KOPT-K1 (cell line): ENCODE measurements around the gene ULK2.
"Not testable (repeated sequence)": the region's sequence is repeated elsewhere in the genome, so short reads cannot be mapped to it uniquely, and the experiment has no call there.

Source experiments
- H3K27ac ChIP-seq: fragments of 200-600 bp; sonication (generic); 2 replicates; pipeline ENCODE4 v1.5.1; 2016; ENCODE audit warnings: antibody characterized with exemption, mild to moderate bottlenecking, low read depth, low read length; ENCODE audit not compliant: poor library complexity, severe bottlenecking
- H3K36me3 ChIP-seq: fragments of 200-600 bp; sonication (generic); 2 replicates; pipeline ENCODE4 v1.5.1; 2017; ENCODE audit warnings: antibody characterized with exemption, mild to moderate bottlenecking, low read length, moderate library complexity; ENCODE audit not compliant: insufficient read depth
- H3K9me3 ChIP-seq: fragments of 200-600 bp; sonication (generic); 2 replicates; pipeline ENCODE4 v1.5.1; 2017; ENCODE audit warnings: antibody characterized with exemption, low read length, mild to moderate bottlenecking; ENCODE audit not compliant: insufficient read depth, poor library complexity, severe bottlenecking

The ULK2 gene

GRCh38 chr17:19867329-19868078 is at the start of gene ULK2:
Gene ULK2 (minus strand): TSS chr17:19867936. CDS start chr17:19867417, 519 bp downstream.
- Histone ChIP-seq H3K27ac (no peak within 1 kb of the TSS), H3K9me3 (peaks cover 17% of the 10 kb centered on the region), H3K36me3 (no peaks in the 10 kb centered on the region)

DNA sequence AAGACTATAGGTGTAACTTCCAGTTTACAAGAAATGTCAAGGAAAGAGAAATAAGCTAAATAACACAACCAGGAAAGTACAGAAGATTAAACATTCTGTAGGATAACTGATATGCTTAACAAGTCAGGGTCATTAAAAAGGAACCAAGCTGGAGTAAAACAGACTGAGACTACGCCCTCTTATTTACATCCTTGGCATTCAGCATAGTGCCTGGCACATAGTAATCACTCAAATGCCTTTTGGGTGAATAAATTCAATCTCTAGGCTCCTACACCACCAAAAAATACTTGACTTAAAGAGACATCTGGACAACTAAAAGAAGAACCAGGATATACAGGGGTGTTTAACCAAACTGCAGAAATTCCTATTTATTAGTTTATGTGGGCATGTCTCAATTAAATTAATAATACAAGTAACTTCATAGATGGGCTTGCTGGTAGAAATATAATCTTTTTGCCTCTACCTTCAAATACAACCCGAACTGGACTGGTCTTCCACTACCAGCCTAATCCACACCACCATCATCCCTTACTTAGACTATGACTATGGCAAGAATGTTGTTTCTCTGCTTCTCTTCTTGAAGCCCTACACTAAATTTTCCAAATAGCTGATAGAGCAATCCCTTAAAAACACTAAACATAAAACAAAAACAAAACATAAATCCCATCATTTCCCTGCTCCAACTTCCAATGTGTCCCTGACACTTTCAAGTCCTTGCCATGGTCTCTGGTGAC is 47.7 kb upstream of the ULK2 start:
- H3K9me3 ChIP-seq: no peaks in the 10 kb centered on the region
- H3K27ac ChIP-seq: no peak overlapping the region
- H3K36me3 ChIP-seq: peaks cover 97% of the 10 kb centered on the region

DNA sequence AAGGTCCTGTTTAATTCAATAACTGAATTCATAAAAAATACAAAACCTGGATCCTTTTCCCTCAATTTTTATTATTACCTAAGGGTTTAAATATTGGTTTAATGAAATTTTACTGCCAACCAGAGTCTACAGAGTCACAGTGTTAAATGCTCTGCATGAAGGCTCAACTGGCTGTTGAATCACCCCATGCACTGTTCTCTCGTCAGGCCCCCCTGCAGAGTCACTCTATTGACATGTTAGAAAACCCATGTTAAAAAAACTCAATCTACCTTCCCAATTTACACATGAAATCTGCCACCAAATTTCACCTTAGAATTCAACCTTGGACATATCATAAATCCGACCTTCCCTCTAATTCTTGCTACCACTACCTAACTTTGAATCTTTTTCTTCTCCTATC is 43.3 kb upstream of the ULK2 start:
- Histone ChIP-seq H3K9me3 (no peaks in the 10 kb centered on the region), H3K27ac (no peak overlapping the region), H3K36me3 (peaks cover 97% of the 10 kb centered on the region)

GRCh38 chr17:19909139-19909538 is 41.4 kb upstream of the ULK2 start:
- Histone ChIP-seq H3K9me3 (no peaks in the 10 kb centered on the region), H3K27ac (no peak overlapping the region), H3K36me3 (peaks cover 97% of the 10 kb centered on the region)

DNA sequence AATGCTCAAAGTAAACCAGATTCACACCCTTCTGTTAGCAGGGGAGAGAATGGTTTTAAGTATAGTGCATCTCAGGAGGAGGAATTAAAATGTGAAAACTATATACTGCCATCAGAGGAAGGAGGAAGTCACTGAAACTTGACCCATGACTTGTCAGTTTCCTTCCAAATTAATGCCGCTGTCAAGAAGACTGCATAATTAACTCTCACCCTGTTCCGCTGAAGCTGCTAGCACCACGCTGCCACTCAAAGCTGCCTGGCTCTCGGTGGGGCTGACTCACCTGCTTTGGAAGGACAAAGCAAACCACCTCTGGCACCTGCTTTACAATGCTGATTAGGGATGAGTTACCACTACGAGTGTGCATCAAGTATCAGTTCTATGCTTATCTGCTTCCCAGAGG is 37.8 kb upstream of the ULK2 start:
- H3K36me3 ChIP-seq: peaks cover 99% of the 10 kb centered on the region
- H3K9me3 ChIP-seq: no peaks in the 10 kb centered on the region
- no peak overlapping the region for H3K27ac ChIP-seq

DNA sequence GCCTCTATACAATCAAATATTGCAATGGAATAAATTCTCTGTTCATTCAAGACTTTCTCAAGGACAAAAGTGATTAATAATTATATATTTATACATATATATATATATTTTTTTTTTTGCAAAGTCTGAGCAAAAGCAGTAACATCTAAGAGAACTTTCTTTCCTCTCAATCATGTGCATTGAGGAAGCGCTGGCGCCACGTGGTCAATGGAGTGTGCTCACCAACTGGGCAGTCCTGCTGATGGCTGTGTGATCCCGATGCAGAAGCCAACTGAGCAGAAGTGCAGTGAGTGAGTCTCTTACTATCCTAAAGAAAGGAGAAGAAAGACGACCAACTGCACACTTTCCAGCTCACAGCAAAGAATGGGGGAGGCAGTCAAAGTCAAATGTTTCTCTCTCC is 37.2 kb upstream of the ULK2 start:
- H3K9me3 ChIP-seq: no peaks in the 10 kb centered on the region
- peaks cover 98% of the 10 kb centered on the region for H3K36me3 ChIP-seq
- H3K27ac ChIP-seq: no peak overlapping the region

DNA sequence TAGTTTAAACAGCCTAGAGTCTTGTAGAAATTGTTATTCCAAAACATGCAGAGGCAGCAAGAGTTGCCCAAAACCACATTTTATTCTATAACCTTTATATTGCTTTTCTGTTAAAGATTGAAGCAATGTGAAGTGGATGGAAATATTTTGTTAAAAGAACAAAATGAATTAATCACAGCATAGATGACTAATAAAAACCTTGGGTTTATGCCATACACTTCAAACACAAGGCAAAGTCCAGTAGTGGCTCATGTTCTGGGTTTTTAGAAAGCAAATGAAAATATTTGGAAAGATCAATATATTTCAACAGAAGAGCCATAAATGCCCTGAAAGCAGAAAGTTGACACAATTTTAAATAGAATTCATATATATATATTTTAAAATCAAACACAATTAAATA is 36.7 kb upstream of the ULK2 start:
- no peaks in the 10 kb centered on the region for H3K9me3 ChIP-seq
- no peak overlapping the region for H3K27ac ChIP-seq
- peaks cover 93% of the 10 kb centered on the region for H3K36me3 ChIP-seq

- peaks cover 58% of the 10 kb centered on the region for H3K36me3 ChIP-seq
- no peaks in the 10 kb centered on the region for H3K9me3 ChIP-seq
- H3K27ac ChIP-seq: no peak overlapping the region
These were observed 33.1 kb upstream of the ULK2 start for GRCh38 chr17:19900809-19901208.

- Histone ChIP-seq H3K27ac (no peak overlapping the region), H3K36me3 (peaks cover 29% of the 10 kb centered on the region), H3K9me3 (no peaks in the 10 kb centered on the region)
These were observed 30.2 kb upstream of the ULK2 start for GRCh38 chr17:19897903-19898302.

DNA sequence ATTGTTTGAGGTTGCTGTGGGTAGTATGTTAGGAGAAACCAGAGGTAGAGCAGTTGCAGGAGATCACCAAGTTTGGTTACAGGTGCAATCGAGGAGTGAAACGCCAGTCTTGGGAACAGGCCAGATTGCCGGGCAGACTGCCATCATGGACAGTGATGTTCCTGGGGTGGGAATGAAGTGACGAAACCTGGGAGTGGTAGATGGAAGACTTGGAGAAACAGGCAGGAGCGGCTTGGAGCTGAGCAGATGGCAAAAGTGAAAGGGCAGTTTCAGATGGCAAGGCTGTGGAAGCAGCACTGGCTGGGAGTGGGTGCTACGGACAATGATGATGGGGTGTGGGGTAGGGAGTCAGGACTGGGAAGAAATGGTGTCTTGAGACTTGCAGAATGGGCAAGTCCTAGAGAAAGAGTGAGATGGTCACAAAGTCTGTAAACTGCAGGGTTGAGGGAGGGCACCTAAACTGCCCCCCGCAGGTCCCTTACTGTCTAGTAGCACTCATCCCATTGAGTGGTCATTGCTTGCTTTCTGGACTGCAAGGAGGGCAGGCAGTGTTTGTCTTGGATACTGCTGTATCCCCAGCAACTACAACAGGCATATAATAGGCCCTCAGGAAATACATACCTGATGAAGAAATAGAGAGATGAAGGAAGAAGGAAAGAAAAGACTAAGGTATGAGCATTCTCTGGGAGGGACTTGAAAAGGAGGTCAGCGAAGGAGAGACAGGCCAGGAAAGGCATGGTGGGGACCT is 29.5 kb upstream of the ULK2 start:
- Histone ChIP-seq H3K27ac (no peak overlapping the region), H3K36me3 (peaks cover 22% of the 10 kb centered on the region), H3K9me3 (no peaks in the 10 kb centered on the region)

- H3K36me3 ChIP-seq: peaks cover 17% of the 10 kb centered on the region
- H3K9me3 ChIP-seq: no peaks in the 10 kb centered on the region
- H3K27ac ChIP-seq: no peak overlapping the region
These were observed 28.9 kb upstream of the ULK2 start for GRCh38 chr17:19896679-19897078.

GRCh38 chr17:19890554-19890953 is 22.8 kb upstream of the ULK2 start:
- H3K9me3 ChIP-seq, H3K27ac ChIP-seq, H3K36me3 ChIP-seq: not testable (repeated sequence)

GRCh38 chr17:19890001-19890400 is 22.3 kb upstream of the ULK2 start:
- not testable (repeated sequence) for H3K9me3 ChIP-seq, H3K36me3 ChIP-seq, H3K27ac ChIP-seq

- no peaks in the 10 kb centered on the region for H3K9me3 ChIP-seq
These were observed 18.4 kb upstream of the ULK2 start for GRCh38 chr17:19886116-19886515.

GRCh38 chr17:19883537-19884215 is 15.9 kb upstream of the ULK2 start:
- no peaks in the 10 kb centered on the region for H3K9me3 ChIP-seq
- H3K36me3 ChIP-seq: no peaks in the 10 kb centered on the region
- no peak overlapping the region for H3K27ac ChIP-seq

More at GRCh38 chr17:19886116-19886515, 18.4 kb upstream of the ULK2 start:
- Histone ChIP-seq H3K36me3 (no peaks in the 10 kb centered on the region), H3K27ac (no peak overlapping the region)
